Measurements from ENCODE around the gene PTTG1IP.

- TF ChIP-seq CTCF (IDR thresholded peaks at IDR 0.05) (no peak), POLR2A (IDR thresholded peaks at IDR 0.05) (no peak)
These were observed 13.8 kb upstream of the PTTG1IP start for GRCh38 chr21:44887126-44887806.

Measured in prostate gland (tissue), 2 donors.